Endodermal cell (in vitro differentiated cells): ENCODE data around the gene SLC1A1. TPM values are rescaled to one million over a fixed set of nuclear protein-coding genes. Genes with fewer than 3 reads are reported as not detected.

Experiments used
- DNase-seq: peaks from one replicate; pipeline ENCODE4 v3.0.0-alpha.2; 2017
- H3K27ac ChIP-seq: 2 replicates; pipeline ENCODE4 v1.5.1; 2013; ENCODE audit warnings: mild to moderate bottlenecking, low read depth, low read length, moderate library complexity
- H3K27me3 ChIP-seq: 2 replicates; pipeline ENCODE4 v1.6.1; 2013; ENCODE audit warnings: mild to moderate bottlenecking, low read length, moderate library complexity; ENCODE audit not compliant: insufficient read depth, control insufficient read depth, poor library complexity, severe bottlenecking
- H3K36me3 ChIP-seq: 2 replicates; pipeline ENCODE4 v1.7.0; 2013; ENCODE audit warnings: mild to moderate bottlenecking, low read length, moderate library complexity; ENCODE audit not compliant: control insufficient read depth, insufficient read depth
- H3K4me1 ChIP-seq: one replicate; pipeline ENCODE4 v1.7.0; 2013; ENCODE audit warnings: low read length; ENCODE audit not compliant: control insufficient read depth, insufficient read depth
- H3K4me3 ChIP-seq: 2 replicates; pipeline ENCODE4 v1.5.1; 2013; ENCODE audit warnings: mild to moderate bottlenecking, low read length, moderate library complexity
- H3K9ac ChIP-seq: 2 replicates; pipeline ENCODE4 v1.6.1; 2013; ENCODE audit warnings: mild to moderate bottlenecking, low read length, moderate library complexity; ENCODE audit not compliant: poor library complexity, severe bottlenecking; ENCODE audit errors: extremely low read depth
- H3K9me3 ChIP-seq: 2 replicates; pipeline ENCODE4 v1.6.1; 2013; ENCODE audit warnings: mild to moderate bottlenecking, low read length, moderate library complexity; ENCODE audit not compliant: control insufficient read depth
- H3K27ac Mint-ChIP-seq: 2 replicates; pipeline ENCODE4 v1.8.0; 2020; ENCODE audit warnings: mixed read lengths
- H3K27me3 Mint-ChIP-seq: 2 replicates; pipeline ENCODE4 v1.8.0; 2021; ENCODE audit warnings: mild to moderate bottlenecking, mixed read lengths; ENCODE audit not compliant: insufficient read depth
- H3K36me3 Mint-ChIP-seq: 2 replicates; pipeline ENCODE4 v1.8.0; 2020; ENCODE audit warnings: low read depth, mixed read lengths
- H3K4me1 Mint-ChIP-seq: 2 replicates; pipeline ENCODE4 v1.8.0; 2020; ENCODE audit warnings: mixed read lengths
- H3K4me3 Mint-ChIP-seq: 2 replicates; pipeline ENCODE4 v1.8.0; 2020; ENCODE audit warnings: mild to moderate bottlenecking, moderate library complexity, mixed read lengths
- H3K9me3 Mint-ChIP-seq: 2 replicates; pipeline ENCODE4 v1.8.0; 2020; ENCODE audit warnings: mild to moderate bottlenecking, mixed read lengths
- WGBS, 2 experiments: methylation state at CpG; one replicate each; pipeline versions ENCODE4 v1.1.5 to v1.1.7; 2013; ENCODE audit warnings: missing lambda C conversion rate in 2 of 2, mixed read lengths in 1 of 2; ENCODE audit not compliant: insufficient coverage in 1 of 2, insufficient read length in 1 of 2; 5-methylcytosine and 5-hydroxymethylcytosine counted together
- total RNA-seq, 2 donors: library from RNA; stranded (reverse); fragmentation: NEBNext Ultra II Directional in 1 of 2; extraction: Animal tissue kit (Norgen Biotek cat#: 25700) in 1 of 2; gene quantifications; 2 replicates in 1 of 2; 3 replicates in 1 of 2; pipeline ENCODE4 v1.2.1, GENCODE V29; 2021
- TF ChIP-seq, protein P1 (sequence below): fragments of 200-600 bp; sonication (generic); conservative IDR thresholded peaks from 2 replicates; pipeline ENCODE4 v1.5.0; 2021; ENCODE audit warnings: antibody characterized with exemption, mild to moderate bottlenecking

Gene SLC1A1
- total RNA-seq, 2 donors from 2014 or later: 5.5 to 11.3 TPM

- no peak overlapping the region for H3K4me3 Mint-ChIP-seq
- no peak overlapping the region for H3K27ac Mint-ChIP-seq
- Histone ChIP-seq H3K4me1 (peaks cover 4% of the 10 kb centered on the region), H3K36me3 (no peaks in the 10 kb centered on the region), H3K9ac (no peak overlapping the region), H3K4me3 (no peak overlapping the region), H3K9me3 (no peaks in the 10 kb centered on the region), H3K27ac (no peak overlapping the region), H3K27me3 (no peaks in the 10 kb centered on the region)
- no peaks in the 10 kb centered on the region for H3K27me3 Mint-ChIP-seq
- 97 to 100% methylated on average over 1 to 2 of the region's 2 CpGs for WGBS, 2 experiments
- TF ChIP-seq, protein P1, sequence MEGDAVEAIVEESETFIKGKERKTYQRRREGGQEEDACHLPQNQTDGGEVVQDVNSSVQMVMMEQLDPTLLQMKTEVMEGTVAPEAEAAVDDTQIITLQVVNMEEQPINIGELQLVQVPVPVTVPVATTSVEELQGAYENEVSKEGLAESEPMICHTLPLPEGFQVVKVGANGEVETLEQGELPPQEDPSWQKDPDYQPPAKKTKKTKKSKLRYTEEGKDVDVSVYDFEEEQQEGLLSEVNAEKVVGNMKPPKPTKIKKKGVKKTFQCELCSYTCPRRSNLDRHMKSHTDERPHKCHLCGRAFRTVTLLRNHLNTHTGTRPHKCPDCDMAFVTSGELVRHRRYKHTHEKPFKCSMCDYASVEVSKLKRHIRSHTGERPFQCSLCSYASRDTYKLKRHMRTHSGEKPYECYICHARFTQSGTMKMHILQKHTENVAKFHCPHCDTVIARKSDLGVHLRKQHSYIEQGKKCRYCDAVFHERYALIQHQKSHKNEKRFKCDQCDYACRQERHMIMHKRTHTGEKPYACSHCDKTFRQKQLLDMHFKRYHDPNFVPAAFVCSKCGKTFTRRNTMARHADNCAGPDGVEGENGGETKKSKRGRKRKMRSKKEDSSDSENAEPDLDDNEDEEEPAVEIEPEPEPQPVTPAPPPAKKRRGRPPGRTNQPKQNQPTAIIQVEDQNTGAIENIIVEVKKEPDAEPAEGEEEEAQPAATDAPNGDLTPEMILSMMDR: no peak
- H3K9me3 Mint-ChIP-seq: no peaks in the 10 kb centered on the region
- no peak for DNase-seq
- H3K4me1 Mint-ChIP-seq: peaks cover 20% of the 10 kb centered on the region
- H3K36me3 Mint-ChIP-seq: no peaks in the 10 kb centered on the region
Observed at GRCh38 chr9:4618700-4619099, 128.4 kb downstream of the SLC1A1 start.

DNA sequence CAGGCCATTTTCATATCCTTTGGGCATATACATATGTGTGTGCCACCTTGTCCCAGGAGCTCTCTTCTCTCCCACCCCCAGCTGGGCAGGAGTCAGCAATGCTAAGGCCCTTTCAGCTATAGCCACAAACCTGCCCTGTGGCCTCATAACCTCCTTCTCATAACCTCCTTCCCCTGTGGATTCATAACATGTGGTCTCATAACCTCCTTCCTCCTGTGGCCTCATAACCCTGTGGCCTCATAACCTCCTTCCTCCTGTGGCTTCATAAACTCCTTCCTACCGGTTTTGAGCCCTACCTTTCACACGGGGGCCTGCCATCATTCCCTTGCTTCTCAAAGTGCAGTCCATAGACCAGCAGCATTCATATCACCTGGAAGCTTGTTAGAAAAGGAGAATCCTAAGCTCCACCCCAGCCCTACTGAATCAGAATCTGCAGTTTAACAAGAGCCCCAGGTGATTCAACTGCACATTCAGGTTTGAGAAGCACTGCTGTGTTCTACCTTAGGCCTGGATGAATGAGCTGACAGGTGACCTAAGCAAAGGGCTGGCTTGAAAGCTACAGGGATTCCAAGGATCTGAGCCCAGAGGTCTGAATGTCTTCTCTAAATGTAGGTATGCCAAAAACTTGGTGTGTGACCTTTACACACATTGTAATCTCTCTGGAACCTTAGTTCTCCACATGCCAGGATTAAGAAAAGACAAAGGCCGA lies 129.9 kb downstream of the SLC1A1 start:
- TF ChIP-seq, protein P1: no peak
- no peaks in the 10 kb centered on the region for H3K9me3 Mint-ChIP-seq
- WGBS, 2 experiments: 86 to 100% methylated on average over 1 to 3 of the region's 3 CpGs

DNA sequence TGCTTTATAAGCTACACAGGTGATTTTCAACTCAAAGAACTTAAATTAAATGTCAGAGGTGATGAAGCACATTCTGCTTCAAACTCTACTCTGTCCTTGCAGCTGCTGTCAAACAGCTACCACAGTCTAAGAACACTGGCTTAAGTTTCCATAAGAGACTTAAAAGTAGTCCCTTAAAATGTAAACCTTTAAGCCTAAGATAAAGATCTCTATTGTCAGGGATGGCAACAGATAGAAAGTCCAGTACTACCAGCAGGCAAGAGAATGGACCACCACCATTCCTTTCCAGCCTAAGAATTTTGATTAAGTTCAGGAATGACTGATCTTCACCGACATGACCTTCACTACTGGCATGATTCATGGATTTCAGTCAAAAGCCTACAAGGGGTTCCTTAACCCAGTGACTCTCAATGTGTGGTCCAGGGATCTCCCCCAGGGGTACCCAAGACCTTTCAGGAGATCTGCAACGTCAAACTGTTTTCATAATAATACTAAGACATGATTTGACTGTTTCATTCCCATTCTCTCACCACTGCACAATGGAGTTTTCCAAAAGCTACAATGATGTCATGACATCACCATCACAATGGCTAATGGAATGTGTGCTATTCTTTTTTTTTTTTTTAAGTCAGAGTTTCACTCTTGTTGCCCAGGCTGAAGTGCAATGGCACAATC lies 130.8 kb downstream of the SLC1A1 start:
- Histone ChIP-seq H3K9me3 (no peaks in the 10 kb centered on the region), H3K36me3 (no peaks in the 10 kb centered on the region), H3K27ac (peak overlapping the region; percentile 68), H3K4me3 (no peak overlapping the region), H3K27me3 (no peaks in the 10 kb centered on the region), H3K9ac (no peak overlapping the region), H3K4me1 (peaks cover 4% of the 10 kb centered on the region)
- WGBS, 2 experiments: 63 to 65% methylated on average over 1 to 2 of the region's 2 CpGs
- no peaks in the 10 kb centered on the region for H3K36me3 Mint-ChIP-seq
- H3K9me3 Mint-ChIP-seq: no peaks in the 10 kb centered on the region
- H3K27me3 Mint-ChIP-seq: no peaks in the 10 kb centered on the region
- H3K4me1 Mint-ChIP-seq: peaks cover 20% of the 10 kb centered on the region
- TF ChIP-seq, protein P1: no peak
- H3K4me3 Mint-ChIP-seq: no peak overlapping the region
- peak overlapping the region; percentile 85 for H3K27ac Mint-ChIP-seq
- no peak for DNase-seq

More for the DNA sequence above, 129.9 kb downstream of the SLC1A1 start:
- H3K27ac Mint-ChIP-seq: peak overlapping the region; percentile 85
- H3K9me3 ChIP-seq: no peaks in the 10 kb centered on the region
- H3K36me3 Mint-ChIP-seq: no peaks in the 10 kb centered on the region
- no peak overlapping the region for H3K4me3 ChIP-seq
- H3K4me1 Mint-ChIP-seq: peaks cover 20% of the 10 kb centered on the region
- H3K27ac ChIP-seq: no peak overlapping the region
- H3K36me3 ChIP-seq: no peaks in the 10 kb centered on the region
- peak; percentile 63 for DNase-seq
- no peak overlapping the region for H3K4me3 Mint-ChIP-seq
- H3K27me3 ChIP-seq: no peaks in the 10 kb centered on the region
- no peaks in the 10 kb centered on the region for H3K27me3 Mint-ChIP-seq
- H3K9ac ChIP-seq: no peak overlapping the region
- H3K4me1 ChIP-seq: peaks cover 4% of the 10 kb centered on the region
